Endodermal cell (in vitro differentiated cells): ENCODE measurements around the gene ETV6. TPM values are rescaled to one million over a fixed set of nuclear protein-coding genes. Genes with fewer than 3 reads are reported as not detected.
A peak's percentile ranks its signal among the peaks of the same experiment; 100 is the strongest.

Experiments used
- DNase-seq: peaks from one replicate; pipeline ENCODE4 v3.0.0-alpha.2; 2017
- H3K27ac ChIP-seq: 2 replicates; pipeline ENCODE4 v1.5.1; 2013; ENCODE audit warnings: mild to moderate bottlenecking, low read depth, low read length, moderate library complexity
- H3K27me3 ChIP-seq: 2 replicates; pipeline ENCODE4 v1.6.1; 2013; ENCODE audit warnings: mild to moderate bottlenecking, low read length, moderate library complexity; ENCODE audit not compliant: insufficient read depth, control insufficient read depth, poor library complexity, severe bottlenecking
- H3K36me3 ChIP-seq: 2 replicates; pipeline ENCODE4 v1.7.0; 2013; ENCODE audit warnings: mild to moderate bottlenecking, low read length, moderate library complexity; ENCODE audit not compliant: control insufficient read depth, insufficient read depth
- H3K4me1 ChIP-seq: one replicate; pipeline ENCODE4 v1.7.0; 2013; ENCODE audit warnings: low read length; ENCODE audit not compliant: control insufficient read depth, insufficient read depth
- H3K4me3 ChIP-seq: 2 replicates; pipeline ENCODE4 v1.5.1; 2013; ENCODE audit warnings: mild to moderate bottlenecking, low read length, moderate library complexity
- H3K9ac ChIP-seq: 2 replicates; pipeline ENCODE4 v1.6.1; 2013; ENCODE audit warnings: mild to moderate bottlenecking, low read length, moderate library complexity; ENCODE audit not compliant: poor library complexity, severe bottlenecking; ENCODE audit errors: extremely low read depth
- H3K9me3 ChIP-seq: 2 replicates; pipeline ENCODE4 v1.6.1; 2013; ENCODE audit warnings: mild to moderate bottlenecking, low read length, moderate library complexity; ENCODE audit not compliant: control insufficient read depth
- H3K27ac Mint-ChIP-seq: 2 replicates; pipeline ENCODE4 v1.8.0; 2020; ENCODE audit warnings: mixed read lengths
- H3K27me3 Mint-ChIP-seq: 2 replicates; pipeline ENCODE4 v1.8.0; 2021; ENCODE audit warnings: mild to moderate bottlenecking, mixed read lengths; ENCODE audit not compliant: insufficient read depth
- H3K36me3 Mint-ChIP-seq: 2 replicates; pipeline ENCODE4 v1.8.0; 2020; ENCODE audit warnings: low read depth, mixed read lengths
- H3K4me1 Mint-ChIP-seq: 2 replicates; pipeline ENCODE4 v1.8.0; 2020; ENCODE audit warnings: mixed read lengths
- H3K4me3 Mint-ChIP-seq: 2 replicates; pipeline ENCODE4 v1.8.0; 2020; ENCODE audit warnings: mild to moderate bottlenecking, moderate library complexity, mixed read lengths
- H3K9me3 Mint-ChIP-seq: 2 replicates; pipeline ENCODE4 v1.8.0; 2020; ENCODE audit warnings: mild to moderate bottlenecking, mixed read lengths
- WGBS, 2 experiments: methylation state at CpG; one replicate each; pipeline versions ENCODE4 v1.1.5 to v1.1.7; 2013; ENCODE audit warnings: missing lambda C conversion rate in 2 of 2, mixed read lengths in 1 of 2; ENCODE audit not compliant: insufficient coverage in 1 of 2, insufficient read length in 1 of 2; 5-methylcytosine and 5-hydroxymethylcytosine counted together
- total RNA-seq, 2 donors: library from RNA; stranded (reverse); fragmentation: NEBNext Ultra II Directional in 1 of 2; extraction: Animal tissue kit (Norgen Biotek cat#: 25700) in 1 of 2; gene quantifications; 2 replicates in 1 of 2; 3 replicates in 1 of 2; pipeline ENCODE4 v1.2.1, GENCODE V29; 2021
- TF ChIP-seq, protein P1 (sequence below): fragments of 200-600 bp; sonication (generic); conservative IDR thresholded peaks from 2 replicates; pipeline ENCODE4 v1.5.0; 2021; ENCODE audit warnings: antibody characterized with exemption, mild to moderate bottlenecking

ETV6 gene
- total RNA-seq, 2 donors from 2014 or later, result 9.3 to 22.1 TPM

DNA sequence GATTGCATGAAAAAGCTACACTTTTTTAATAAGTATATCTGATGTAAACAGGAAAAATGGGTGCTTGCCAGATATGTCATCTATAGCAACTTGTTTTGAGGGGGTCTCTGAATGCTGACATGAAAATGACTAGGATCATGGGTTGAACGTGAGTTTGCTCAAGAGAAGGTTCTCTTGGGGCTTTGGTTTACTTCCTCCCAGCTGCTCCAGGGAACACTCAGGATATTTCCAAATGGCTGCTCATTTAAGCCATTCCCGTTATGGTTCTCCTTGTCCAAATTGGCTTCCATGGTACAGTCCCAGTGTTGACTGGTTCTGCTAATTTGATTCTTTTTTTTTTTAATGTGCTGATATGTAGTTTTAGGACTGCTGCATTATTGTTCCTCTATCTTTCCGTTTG lies 118.3 kb downstream of the ETV6 start:
- Histone ChIP-seq H3K27me3 (no peaks in the 10 kb centered on the region), H3K4me3 (no peak overlapping the region), H3K27ac (no peak overlapping the region), H3K4me1 (no peaks in the 10 kb centered on the region), H3K36me3 (no peaks in the 10 kb centered on the region), H3K9me3 (no peaks in the 10 kb centered on the region), H3K9ac (no peak overlapping the region)
- Mint-ChIP-seq H3K9me3 (no peaks in the 10 kb centered on the region), H3K36me3 (peaks cover 7% of the 10 kb centered on the region), H3K27me3 (peaks cover 6% of the 10 kb centered on the region), H3K4me1 (peaks cover 22% of the 10 kb centered on the region), H3K27ac (no peak overlapping the region), H3K4me3 (no peak overlapping the region)
- 95 to 100% methylated on average over 2 to 3 of the region's 3 CpGs for WGBS, 2 experiments
- DNase-seq, result peak; percentile 10
- TF ChIP-seq, protein P1, sequence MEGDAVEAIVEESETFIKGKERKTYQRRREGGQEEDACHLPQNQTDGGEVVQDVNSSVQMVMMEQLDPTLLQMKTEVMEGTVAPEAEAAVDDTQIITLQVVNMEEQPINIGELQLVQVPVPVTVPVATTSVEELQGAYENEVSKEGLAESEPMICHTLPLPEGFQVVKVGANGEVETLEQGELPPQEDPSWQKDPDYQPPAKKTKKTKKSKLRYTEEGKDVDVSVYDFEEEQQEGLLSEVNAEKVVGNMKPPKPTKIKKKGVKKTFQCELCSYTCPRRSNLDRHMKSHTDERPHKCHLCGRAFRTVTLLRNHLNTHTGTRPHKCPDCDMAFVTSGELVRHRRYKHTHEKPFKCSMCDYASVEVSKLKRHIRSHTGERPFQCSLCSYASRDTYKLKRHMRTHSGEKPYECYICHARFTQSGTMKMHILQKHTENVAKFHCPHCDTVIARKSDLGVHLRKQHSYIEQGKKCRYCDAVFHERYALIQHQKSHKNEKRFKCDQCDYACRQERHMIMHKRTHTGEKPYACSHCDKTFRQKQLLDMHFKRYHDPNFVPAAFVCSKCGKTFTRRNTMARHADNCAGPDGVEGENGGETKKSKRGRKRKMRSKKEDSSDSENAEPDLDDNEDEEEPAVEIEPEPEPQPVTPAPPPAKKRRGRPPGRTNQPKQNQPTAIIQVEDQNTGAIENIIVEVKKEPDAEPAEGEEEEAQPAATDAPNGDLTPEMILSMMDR, result no peak

DNA sequence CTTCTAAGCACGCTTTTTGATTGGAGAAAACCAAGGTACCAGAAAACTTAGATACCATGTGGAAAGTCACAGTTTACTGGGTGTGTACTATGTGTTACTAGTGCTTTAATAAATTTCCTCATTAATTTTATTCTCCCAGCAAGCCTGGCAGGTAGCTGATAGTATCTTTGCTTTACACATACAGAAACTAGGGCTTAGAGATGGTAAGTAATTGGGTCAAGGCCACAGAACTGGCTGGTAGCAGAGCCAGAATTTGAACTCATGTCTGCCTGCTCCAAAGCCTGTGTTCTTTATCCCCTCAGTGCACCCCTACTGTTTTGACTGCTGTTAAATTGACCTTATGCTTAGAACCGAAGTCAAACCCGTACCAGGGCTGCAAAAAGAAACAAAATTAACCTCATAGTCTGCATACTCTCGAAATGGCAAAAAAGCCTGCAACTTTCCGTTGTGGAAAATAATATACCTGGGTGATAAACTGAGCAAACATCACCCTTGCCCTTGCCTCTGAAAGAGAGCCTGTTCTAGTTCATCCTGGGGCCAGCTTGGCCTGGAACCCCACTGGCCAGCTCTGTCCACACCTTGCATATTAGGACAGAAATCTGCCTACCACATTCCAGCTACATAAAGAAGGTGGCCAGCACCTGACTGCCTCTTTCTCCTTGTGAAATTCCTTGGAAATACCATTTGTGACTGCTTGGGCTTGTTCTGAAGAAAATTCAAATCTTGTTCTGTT lies 118.9 kb downstream of the ETV6 start:
- Histone ChIP-seq H3K9me3 (no peaks in the 10 kb centered on the region), H3K4me1 (no peaks in the 10 kb centered on the region), H3K27ac (no peak overlapping the region), H3K9ac (no peak overlapping the region), H3K27me3 (no peaks in the 10 kb centered on the region), H3K36me3 (no peaks in the 10 kb centered on the region), H3K4me3 (no peak overlapping the region)
- Mint-ChIP-seq H3K27ac (no peak overlapping the region), H3K9me3 (no peaks in the 10 kb centered on the region), H3K4me3 (no peak overlapping the region), H3K36me3 (peaks cover 7% of the 10 kb centered on the region), H3K27me3 (peaks cover 2% of the 10 kb centered on the region), H3K4me1 (peaks cover 18% of the 10 kb centered on the region)
- DNase-seq, result peak; percentile 51
- 93 to 95% methylated on average over 4 to 5 of the region's 5 CpGs for WGBS, 2 experiments
- TF ChIP-seq, protein P1, result no peak

DNA sequence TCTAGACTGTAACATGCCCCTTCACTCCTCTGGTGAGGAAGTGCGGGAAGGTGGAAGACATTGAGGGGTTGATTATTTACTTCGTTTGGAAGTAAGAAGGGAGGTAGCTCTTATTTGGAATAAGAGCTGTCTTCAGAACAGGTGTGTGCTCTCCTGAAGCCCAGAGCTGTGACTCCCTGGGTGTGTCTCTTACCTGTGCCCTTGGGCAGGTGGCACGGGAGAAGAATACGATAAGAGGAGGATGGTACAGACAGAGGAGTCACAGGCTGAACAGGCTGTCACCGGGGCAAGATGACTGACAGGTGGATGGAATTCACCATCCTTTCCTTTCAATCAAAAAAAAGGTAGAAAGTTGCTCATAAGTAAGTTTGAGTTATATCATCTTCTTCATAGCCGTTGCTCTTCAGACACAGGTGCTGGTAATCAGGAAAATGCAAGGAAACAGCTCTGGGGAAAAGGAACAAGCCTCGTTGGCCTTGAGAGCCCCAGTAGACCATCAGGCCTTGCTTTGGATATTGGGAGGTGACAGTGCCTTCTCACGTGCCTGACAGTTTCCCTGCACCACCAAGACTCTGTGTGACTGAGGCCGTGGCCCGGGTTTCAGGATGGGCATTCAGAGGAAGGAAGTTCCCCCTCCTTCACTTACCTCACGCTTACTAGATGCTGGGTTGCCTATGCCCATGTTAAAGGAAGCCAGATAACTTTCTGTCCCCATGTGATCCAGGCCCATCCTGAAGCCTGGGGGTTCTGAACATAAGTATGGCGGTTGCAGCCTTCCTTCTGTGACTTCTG lies 120.4 kb downstream of the ETV6 start:
- Mint-ChIP-seq H3K27me3 (peaks cover 8% of the 10 kb centered on the region), H3K4me3 (no peak overlapping the region), H3K4me1 (peaks cover 17% of the 10 kb centered on the region), H3K9me3 (no peaks in the 10 kb centered on the region), H3K36me3 (peaks cover 7% of the 10 kb centered on the region), H3K27ac (no peak overlapping the region)
- H3K27me3 ChIP-seq, result no peaks in the 10 kb centered on the region
- no peaks in the 10 kb centered on the region for H3K4me1 ChIP-seq
- no peaks in the 10 kb centered on the region for H3K36me3 ChIP-seq
- WGBS, 2 experiments, result 93 to 100% methylated on average over 6 to 12 of the region's 12 CpGs
- H3K9me3 ChIP-seq, result no peaks in the 10 kb centered on the region
- peak; percentile 26 for DNase-seq
- no peak overlapping the region for H3K9ac ChIP-seq
- TF ChIP-seq, protein P1, result no peak
- H3K4me3 ChIP-seq, result no peak overlapping the region
- H3K27ac ChIP-seq, result no peak overlapping the region
